GM18526 (cell line): ENCODE results near the gene JUP.

Experiments
- POLR2A ChIP-seq: IDR thresholded peaks from 3 replicates; pipeline ENCODE4 v1.6.1; 2011; ENCODE audit not compliant: insufficient read length; ENCODE audit errors: extremely low read depth

JUP gene

DNA sequence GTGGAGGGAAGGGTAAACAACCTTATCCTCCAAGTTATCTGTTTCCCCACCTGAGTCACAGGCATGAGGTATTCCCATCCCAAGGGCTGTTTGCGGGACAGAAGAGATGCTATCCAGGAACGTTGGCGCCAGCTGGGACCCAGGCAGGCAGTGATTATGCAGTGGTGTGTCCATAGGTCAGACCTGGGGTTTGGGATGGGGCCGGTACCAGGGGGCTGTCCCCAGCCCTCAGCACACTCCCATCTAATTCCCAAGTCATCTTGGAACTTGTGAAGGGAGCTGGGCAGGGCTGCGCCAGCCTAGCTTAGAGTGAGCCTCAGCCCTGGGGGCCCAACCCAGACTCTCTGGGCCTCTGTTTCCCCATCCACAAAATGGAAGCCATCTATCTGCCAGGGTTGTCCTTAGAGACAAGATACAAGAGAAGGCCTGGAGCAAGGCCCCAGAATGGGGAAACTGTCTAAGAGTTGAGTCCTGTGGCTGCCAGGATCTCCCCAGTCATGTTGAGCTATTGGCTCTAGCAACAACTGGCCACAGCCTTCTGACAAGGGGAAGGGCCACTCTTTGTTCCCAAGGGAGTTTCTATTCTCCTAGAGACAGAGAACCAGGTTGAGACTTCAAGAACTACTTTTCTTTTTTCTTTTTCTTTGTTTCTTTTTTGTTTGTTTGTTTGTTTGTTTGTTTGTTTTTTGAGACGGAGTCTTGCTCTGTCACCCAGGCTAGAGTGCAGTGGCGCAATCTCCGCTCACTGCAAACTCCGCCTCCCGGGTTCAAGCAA is 9.8 kb upstream of the JUP start:
- no peak for TF ChIP-seq POLR2A

DNA sequence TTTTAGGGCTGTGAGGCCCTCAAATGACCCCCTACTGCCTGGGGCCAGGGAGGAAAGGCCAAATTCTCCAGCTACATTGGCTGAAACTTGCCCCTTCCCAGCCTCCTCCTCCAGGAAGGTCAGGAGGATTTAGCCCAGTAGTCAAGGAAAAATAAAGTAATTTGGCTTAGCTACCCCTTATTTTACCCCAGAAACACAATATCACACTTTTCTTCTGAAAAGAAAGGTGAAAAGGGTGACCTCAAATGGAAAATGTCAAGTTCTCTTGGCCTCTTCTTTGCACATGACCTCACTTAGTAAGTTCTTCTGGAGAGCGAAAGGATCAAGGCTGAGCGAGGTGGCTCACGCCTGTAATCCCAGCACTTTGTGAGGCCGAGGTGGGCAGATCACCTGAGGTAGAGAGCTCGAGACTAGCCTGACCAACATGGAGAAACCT is 8.0 kb upstream of the JUP start:
- no peak for TF ChIP-seq POLR2A

DNA sequence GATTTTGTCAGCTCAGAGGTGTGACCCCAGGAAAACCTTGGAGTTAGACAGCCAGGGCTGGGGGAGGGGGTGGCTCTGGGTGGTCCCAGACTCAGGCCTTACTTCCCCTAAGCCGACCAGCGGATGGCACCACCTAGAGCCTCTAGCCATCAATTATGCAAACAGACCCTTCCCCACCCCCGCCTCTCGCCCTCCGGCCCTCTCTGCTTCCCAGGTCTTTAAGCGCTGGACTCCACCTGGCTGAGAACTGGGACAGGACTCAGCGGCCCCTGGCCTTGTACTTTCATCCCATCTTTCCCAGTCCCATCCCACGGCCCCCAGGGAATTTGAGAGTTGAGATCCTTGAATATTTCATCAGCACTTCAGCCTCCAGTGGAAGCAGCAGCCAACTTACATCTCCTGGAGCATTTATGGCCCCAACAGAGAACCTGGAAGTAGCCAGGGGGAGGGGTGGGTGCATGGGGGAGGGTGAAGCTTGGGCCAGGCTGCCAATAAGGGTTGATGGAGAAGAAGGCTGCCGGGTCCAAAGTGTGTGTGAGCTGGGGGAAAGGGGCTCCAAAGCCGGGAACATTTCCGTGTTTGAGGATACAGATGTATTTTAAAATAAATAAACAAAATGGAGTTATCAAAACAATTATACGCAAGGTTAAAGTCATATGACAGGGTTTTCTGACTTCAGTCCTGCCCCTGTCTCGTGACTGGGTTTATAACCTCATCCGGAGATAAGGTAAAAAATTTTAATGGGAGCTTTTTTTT is 7.5 kb upstream of the JUP start:
- TF ChIP-seq POLR2A, result no peak

DNA sequence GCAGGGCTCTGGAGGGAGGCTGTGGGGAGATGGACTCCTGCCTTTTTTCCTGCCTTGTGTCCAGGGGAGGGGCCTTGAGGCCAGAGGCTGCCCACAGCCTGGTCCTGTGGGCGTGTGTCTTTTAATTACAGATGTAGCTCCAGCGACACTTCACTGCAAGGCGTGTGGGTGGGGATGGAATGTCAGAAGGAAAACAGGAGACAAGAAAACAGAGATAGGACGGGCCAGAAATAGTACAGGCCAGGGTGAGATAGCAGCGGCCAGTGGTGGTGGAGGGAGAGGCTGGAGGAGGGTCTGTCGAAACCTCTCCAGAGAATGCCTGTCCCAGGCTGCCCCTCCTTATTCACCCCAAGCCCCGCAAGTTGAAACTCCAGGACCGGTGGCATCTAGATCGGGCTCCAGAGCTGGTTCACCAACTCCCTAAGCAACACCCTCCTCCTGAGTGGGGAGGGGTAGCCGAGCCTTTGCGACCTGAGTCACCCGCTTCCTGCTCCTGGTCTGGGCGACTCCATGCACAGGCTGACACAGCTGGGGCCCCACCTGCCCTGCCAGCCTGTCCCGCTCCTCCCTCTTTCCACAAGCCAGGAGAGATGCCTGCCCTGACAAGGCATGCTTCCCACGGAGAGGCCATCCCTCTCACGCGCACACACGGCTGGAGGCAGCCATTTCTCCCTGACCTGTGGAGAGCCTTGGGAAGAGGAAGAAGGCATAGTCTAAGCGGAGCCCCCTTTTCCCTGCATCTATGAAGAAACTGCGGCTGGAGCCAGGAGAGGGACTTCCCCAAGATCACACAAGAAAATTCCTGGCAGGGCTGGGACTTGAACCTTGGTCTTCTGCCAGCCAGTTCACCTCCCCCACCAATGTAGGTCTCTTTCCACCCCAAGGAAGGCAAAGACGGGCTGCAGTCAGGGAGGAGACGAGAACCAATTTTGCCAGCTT is 6.6 kb upstream of the JUP start:
- TF ChIP-seq POLR2A, result no peak

DNA sequence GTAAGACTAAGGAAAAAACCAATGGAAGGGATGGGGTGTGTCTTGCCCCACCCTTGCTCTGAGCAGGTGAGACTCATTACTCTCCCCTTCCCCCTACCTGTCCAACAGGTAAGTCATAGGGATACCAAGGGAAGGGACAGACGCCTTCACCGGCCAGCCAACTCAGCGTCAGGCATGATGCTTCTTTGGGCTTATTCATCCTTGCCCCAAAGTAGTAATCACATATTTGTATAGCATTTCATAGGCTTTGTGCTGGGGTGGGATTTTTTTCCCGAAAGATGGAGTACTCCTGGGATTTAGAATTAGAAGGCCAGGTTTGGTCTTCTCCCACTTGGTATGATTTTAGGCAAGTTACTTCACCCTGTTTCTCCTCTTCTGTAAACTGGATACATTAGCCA is 509 bp upstream of the JUP start:
- no peak for TF ChIP-seq POLR2A

DNA sequence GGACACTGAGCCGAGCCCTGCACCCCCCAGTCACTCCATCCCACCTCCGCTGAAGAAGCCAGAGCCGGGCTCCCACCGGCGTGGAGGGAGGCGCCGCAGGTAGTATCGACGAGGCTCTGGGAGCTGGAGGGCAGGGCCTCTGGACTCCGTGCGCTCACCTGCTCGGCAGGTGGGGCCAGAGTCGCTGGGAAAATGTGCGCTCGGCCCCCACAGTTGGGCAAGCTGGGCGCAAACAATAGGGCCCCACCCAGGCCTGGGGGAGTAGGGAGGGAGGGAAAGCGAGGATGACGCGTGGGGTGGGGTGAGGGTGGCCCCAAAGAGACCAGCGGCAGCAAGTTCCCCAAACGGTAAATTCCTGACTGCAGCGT is 668 bp downstream of the JUP start:
- no peak for TF ChIP-seq POLR2A

DNA sequence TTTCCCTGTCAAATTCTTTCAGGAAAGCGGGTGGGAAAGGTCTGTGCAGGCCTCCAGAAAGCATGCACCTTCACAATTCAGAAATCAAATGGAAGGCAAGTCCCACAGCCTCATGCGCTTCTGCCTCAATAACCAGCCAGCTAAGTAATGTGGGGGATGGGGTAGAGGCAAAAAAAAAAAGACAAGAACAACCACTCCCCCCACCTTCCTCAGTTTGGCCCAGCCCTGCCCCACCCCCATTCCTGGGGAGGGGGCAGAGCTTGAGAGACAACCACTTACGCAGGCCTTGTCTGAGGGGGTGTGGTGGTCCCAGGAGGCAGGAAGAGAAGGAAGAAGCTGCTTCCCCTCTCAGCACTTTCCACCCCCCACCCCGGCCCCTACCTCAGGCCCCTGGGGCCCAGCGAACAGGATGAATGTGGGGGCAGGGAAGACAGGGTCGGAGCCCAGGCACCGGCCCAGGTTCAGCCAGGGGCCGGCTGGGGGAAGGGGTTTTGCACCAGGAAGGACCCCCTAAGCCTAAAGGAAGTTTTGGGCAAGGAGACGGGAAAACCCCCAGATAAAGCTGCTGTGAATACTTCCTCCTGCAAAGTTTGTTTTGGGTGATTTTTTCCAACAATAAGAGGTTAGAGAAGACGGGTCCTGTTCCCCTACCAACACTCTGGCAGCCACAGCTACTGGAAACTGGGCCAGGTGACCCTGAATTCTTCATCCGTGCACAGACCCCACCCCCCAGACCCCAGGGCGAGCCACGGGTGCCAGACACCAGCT is 1.2 kb downstream of the JUP start:
- TF ChIP-seq POLR2A, result no peak

DNA sequence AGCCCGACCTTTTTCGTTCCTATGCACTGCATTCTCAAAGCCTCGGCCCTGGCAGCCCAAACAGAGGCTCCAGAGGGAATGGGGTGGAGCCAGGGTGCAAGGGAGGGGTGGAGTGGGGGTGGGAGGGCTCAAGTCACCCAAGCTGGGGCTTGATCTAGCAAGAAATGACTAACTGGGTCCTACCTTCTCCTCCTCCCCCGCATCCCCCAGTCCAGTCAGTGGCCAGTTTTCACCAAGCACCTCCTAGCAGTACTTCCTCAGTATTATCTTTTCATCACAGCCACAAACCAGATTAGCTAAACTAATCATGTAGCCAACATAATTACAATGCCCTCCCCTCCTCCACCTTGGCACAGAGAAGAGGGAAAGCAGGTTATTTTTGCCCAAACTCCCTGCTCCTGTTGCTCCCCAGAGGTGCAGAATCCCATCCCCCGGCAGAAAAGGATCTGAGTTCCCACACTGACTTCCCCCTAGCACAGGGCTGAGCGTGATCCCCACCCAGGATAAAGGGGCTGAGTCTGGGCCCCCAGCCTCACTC is 2.2 kb downstream of the JUP start:
- no peak for TF ChIP-seq POLR2A

DNA sequence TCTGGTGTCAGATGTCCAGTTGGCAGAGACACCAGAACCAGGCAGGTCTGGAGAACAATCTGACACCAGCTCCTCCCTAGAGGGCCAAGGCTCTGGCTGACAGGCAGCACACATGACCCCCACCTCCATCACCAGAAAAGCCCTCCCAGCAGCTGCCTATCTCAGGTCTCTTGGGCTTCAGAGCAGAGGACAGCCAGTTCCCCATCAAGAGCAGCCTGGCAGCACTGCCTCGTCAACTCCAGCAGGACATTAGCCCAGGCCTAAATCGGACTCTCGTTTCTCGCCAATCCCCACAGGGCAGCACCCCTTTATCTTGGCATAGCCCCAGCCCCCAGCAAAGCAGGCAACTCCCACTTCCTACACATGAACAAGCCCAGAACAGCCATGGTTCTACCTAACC is 4.4 kb downstream of the JUP start:
- TF ChIP-seq POLR2A, result no peak

DNA sequence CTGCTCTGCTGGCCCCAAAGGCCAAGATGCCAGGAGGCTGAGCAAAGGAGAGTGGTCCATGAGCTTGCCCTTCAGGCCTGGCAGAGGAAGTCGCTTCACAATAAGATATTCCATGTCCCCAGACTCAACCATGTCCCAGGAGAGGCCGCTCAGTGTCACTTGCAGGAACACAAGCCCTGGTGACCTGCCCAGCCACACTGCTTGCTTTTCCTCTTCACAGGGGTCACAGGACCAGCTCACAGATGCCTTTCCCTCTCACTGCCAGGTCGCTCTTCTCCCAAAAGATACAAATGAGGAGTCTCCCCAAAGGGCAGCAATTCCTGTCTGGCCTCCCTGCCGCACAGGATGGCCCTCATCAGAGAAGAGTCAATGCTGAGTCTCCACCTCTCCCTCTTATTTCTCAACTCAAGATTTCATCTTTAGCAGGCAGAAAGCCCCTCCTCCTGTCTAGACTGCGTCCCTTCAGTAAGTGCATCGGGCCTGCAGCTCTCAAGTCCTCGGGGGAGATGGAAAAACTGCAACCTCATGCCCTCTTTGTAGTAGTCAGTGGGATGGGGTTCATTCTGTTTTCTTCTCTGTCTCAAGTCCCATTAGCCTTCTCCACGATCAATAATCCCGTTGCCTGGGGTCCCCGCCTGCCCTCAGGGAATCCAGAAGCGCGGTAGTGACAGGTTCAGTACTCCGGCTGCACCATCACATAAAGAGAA is 5.0 kb downstream of the JUP start:
- no peak for TF ChIP-seq POLR2A

DNA sequence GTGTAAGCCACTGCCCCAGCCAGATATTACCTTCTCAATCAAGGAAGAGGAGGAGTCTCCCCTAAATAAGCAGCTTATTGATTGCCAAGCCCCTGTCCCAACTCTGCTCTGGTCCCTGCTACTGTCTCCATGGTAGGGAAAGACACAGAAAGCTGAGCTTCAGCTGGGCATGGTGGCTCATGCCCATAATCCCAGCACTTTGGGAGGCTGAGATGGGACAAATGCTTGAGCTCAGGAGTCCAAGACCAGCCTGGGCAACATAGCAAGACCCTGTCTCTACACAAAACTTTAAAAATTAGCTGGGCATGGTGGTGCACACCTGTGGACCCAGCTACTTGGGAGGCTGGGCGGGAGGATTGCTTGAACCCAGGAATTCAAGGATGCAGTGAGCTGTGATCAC is 6.6 kb downstream of the JUP start:
- no peak for TF ChIP-seq POLR2A

DNA sequence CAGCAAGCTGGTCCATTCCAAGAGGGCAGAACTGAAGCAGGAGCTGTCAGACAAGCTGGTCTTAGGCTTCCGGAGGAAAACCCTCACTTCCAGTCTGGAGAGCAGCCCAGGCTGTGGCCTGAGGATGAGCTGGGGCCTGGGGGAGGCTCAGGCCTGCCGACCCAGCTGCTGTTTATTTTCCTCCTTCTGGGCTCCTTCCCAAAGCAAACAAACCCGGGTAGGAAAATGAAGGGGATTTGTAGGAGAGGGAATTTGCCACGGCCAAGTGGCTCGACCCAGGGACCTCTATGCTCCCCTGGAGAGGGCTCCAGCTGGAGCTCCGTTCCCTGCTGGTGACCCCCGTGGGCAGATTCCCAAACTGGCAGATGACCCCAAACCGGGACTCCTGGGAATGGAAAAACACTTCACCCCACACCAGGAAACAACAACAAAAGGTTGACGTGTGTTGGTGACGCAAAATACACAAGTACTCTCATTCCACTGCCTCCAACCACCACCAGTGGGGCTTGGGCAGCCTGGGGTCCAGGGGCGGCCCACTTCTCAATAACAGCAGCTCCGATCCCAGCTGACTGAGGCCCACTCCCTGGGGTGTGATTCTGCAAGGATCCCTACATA is 8.8 kb downstream of the JUP start:
- TF ChIP-seq POLR2A, result no peak

DNA sequence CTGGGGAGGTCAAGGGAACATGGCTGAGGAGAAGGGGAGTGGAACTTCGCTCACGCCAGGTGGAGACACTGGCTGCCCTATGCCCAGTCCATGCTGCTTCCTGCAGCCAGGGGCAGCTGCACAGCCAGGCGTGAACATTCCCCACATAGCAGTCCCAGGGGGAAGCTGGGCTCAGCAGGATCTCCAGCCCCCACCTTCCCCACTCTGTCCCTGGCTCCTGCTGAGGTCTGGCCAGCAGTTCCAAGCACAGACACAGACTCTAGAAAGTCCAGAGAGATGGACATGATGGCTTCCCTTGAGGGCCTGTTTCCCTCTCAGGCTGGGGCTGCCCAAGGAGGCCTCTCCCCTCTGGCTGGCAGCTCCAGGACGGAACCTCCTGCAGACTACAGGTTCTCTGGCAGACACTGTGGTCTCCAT is 9.3 kb downstream of the JUP start:
- no peak for TF ChIP-seq POLR2A

DNA sequence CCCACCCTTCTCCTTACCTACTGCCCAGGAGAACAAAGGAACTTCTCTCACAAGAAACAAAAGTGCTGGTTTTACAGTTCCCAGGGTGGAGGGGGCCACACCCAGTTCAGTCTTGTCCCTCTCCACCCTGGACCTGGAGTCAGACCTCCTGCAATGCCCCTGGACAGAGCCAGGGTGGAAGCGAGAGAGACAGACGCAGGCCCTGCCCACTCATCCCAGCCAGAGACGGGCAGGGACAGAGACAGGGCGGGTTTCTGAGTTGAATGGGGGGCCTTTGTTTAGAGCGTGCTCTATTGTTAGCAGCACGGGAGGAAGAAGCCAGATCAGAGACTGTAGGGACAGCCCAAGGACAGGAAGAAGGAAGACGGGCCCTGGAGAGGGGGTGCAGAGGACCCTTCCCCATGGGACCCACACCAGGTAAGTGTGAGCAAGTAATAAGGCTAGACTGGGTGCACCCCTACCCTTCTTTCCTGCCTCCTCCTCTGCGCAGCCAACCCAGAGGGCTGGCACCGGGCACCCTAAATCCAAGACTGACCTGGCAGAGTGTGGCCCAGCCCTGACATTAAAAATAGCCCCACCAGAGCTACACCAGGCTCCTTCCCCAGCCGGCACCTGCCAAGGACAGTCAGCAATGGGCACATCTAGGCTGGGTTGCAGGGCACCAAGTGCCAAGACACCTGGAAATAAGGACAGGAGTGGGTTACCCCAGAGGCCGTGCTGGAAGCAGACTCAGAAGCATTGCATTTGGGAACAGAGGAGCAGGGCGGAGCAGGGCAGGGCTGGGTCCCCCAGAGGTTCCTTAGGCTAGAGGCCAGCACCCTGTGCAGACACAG is 10.9 kb downstream of the JUP start:
- TF ChIP-seq POLR2A, result no peak
